LNCAP (cell line): ENCODE results near the gene MBNL2.

Source experiments
- CTCF ChIP-seq: fragments of 450-650 bp; IDR thresholded peaks from 2 replicates; pipeline ENCODE4 v1.5.1; 2017; ENCODE audit warnings: mild to moderate bottlenecking

The MBNL2 gene

DNA sequence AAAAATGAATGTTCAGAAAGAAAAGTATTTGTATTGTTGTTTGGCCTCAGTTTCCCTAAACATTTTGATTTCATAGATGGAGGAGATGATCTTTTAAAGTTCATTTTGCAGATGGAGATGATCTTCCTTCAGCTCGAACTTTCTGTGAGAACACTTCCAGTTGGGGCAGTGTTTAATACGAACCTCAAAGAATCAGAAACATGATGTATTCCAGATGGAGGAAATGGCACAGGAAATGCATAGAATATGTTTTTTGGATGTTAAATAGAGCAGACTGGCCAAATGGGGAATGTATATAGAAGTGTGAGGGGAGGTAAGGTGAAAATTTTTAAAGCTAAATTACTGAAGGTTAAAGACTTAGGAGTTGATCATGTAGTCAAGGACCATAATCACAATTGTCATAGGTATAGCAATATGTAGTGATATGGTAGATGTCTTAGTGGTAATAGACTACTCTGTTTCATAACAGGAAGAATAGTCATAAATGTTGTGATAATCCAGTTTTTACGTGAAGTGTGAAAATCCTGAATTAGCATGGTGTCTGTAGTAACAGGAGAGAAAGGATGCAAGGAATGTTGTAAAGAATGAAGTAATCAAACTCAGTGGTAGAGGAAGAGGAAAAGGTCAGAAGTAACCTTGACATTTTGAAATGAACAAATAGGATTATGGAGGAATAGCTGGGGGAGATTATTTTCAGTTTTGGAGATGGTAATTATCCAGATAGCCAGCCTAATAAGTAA is 216.9 kb downstream of the MBNL2 start:
- TF ChIP-seq CTCF: no peak

GRCh38 chr13:97440598-97441170 is 218.6 kb downstream of the MBNL2 start:
- no peak for TF ChIP-seq CTCF

DNA sequence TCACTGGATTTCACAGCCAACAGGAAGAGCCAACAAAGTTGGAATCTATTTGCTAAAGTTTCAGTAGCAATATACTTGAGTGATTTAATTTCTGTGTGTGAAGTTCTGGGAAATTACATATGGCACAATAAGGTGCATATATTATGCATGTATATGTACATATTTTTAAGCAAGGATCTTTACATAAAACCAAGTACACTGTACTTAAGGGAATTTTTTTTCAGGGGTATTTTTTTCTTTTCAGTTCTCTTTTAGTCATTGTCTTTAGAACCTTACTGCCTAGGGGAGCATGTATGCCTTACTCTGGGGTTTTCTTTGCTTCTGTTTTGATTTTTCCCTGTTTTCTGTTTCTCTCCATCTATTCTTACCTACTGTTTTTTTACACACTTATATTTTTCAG is 219.2 kb downstream of the MBNL2 start:
- TF ChIP-seq CTCF: no peak
